Transverse colon (tissue), 3 donors: Measurements from ENCODE around the gene OR5AC2.

Experiments
- POLR2A ChIP-seq: fragments of 450-650 bp; IDR thresholded peaks from one replicate; pipeline ENCODE4 v1.6.1; 2016; ENCODE audit warnings: antibody characterized with exemption, mild to moderate bottlenecking, moderate library complexity
- POLR2AphosphoS5 ChIP-seq, 3 donors: sonication (generic); formaldehyde crosslinking; IDR thresholded peaks; one replicate each; pipeline ENCODE4 v1.6.1; 2016; ENCODE audit warnings: antibody characterized with exemption in 3 of 3

DNA sequence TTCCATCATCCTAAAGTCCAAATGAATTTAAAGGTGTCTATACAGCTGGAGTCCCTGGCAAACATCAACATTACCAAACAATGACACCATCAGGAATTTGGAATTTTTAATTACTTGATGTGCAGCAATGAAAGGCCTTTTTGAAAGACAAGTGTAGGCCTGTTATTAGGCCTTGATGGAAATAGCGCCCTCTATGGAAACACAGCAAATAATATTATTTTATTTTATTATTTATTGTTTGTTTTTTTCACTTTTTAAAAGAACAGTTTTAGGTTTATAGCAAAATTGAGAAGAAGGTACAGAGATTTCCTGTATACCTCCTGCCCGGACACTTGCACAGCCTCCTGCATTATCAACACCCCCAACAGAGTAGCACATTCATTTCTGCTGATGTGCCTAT is 18.1 kb upstream of the OR5AC2 start:
- TF ChIP-seq POLR2A (no peak), POLR2AphosphoS5 (IDR thresholded peaks at IDR 0.05) (no peak)
